Head of caudate nucleus (tissue), 42 donors: ENCODE results near the gene MYO9A.

Experiments used
- DNase-seq, 42 donors: peaks; one replicate each; pipeline versions ENCODE4 v3.0.0 to v3.0.0-alpha.2; 2020 to 2021; ENCODE audit warnings: mixed read lengths in 7 of 42
- intact Hi-C: fragments of 100-400 bp; cut with DNase I; formaldehyde crosslinking; loops from one replicate; pipeline ENCODE4 v1.15.0; 2022

Gene MYO9A

GRCh38 chr15:72141171-72142084 lies 23.5 kb upstream of the MYO9A start:
- intact Hi-C loops = no loop called here
- DNase-seq = no peak

- intact Hi-C loops = no loop called here
- no peak for DNase-seq
Observed at GRCh38 chr15:72140088-72140487, 22.1 kb upstream of the MYO9A start.

GRCh38 chr15:72139667-72140066 lies 21.7 kb upstream of the MYO9A start:
- no peak for DNase-seq
- intact Hi-C loops = no loop called here

- no peak for DNase-seq
- intact Hi-C loops = no loop called here
Observed at GRCh38 chr15:72136170-72137051, 18.5 kb upstream of the MYO9A start.

GRCh38 chr15:72135719-72136118 lies 17.8 kb upstream of the MYO9A start:
- DNase-seq = no peak
- intact Hi-C loops = no loop called here

- intact Hi-C loops = no loop called here
Observed at GRCh38 chr15:72133211-72133610, 15.3 kb upstream of the MYO9A start.

GRCh38 chr15:72131922-72132321 lies 14.0 kb upstream of the MYO9A start:
- no peak for DNase-seq
- intact Hi-C loops = no loop called here

More at GRCh38 chr15:72133211-72133610, 15.3 kb upstream of the MYO9A start:
- no peak for DNase-seq

- DNase-seq = no peak
- intact Hi-C loops = no loop called here
Observed at GRCh38 chr15:72130272-72130671, 12.3 kb upstream of the MYO9A start.

GRCh38 chr15:72128359-72128758 lies 10.4 kb upstream of the MYO9A start:
- intact Hi-C loops = no loop called here
- DNase-seq = no peak

- DNase-seq = no peak
- intact Hi-C loops = no loop called here
Observed at GRCh38 chr15:72127724-72128322, 9.9 kb upstream of the MYO9A start.

- DNase-seq = no peak
- intact Hi-C loops = no loop called here
Observed at GRCh38 chr15:72124218-72124617, 6.3 kb upstream of the MYO9A start.

GRCh38 chr15:72117486-72118016 lies 399 bp downstream of the MYO9A start:
- intact Hi-C loops = no loop called here
- DNase-seq = peak in 21 of 42 donors; percentile 29 to 69 (median 50)

GRCh38 chr15:72116731-72117485 lies 1.0 kb downstream of the MYO9A start:
- peak in 34 of 42 donors; percentile 8 to 58 (median 30) for DNase-seq
- intact Hi-C loops = no loop called here

- no peak for DNase-seq
- intact Hi-C loops = no loop called here
Observed at GRCh38 chr15:72113347-72114031, 4.5 kb downstream of the MYO9A start.

GRCh38 chr15:72112805-72113204 lies 5.1 kb downstream of the MYO9A start:
- intact Hi-C loops = no loop called here
- DNase-seq = no peak

- intact Hi-C loops = no loop called here
- no peak for DNase-seq
Observed at GRCh38 chr15:72112116-72112515, 5.8 kb downstream of the MYO9A start.

- no peak for DNase-seq
- intact Hi-C loops = no loop called here
Observed at GRCh38 chr15:72110355-72110754, 7.6 kb downstream of the MYO9A start.

- intact Hi-C loops = no loop called here
- no peak for DNase-seq
Observed at GRCh38 chr15:72106068-72106467, 11.9 kb downstream of the MYO9A start.
